ENCODE results near the gene FGL2. TPM values are rescaled to one million over a fixed set of nuclear protein-coding genes. Genes with fewer than 3 reads are reported as not detected.
"Not testable (repeated sequence)": the region's sequence is repeated elsewhere in the genome, so short reads cannot be mapped to it uniquely, and the experiment has no call there.

FGL2 gene
- total RNA-seq, 1 donor from 2014 or later = 0.53 TPM

GRCh38 chr7:77184463-77184862 lies 15.2 kb downstream of the FGL2 start:
- FAIRE-seq = no peak
- no peaks in the 10 kb centered on the region for H3K36me3 ChIP-seq (ENCODE audit: control insufficient read depth, insufficient read depth, low read length)
- TF ChIP-seq CTCF (IDR thresholded peaks at IDR 0.05; ENCODE audit: insufficient read depth, low read length, severe bottlenecking) = no peak
- no peak overlapping the region for H3K4me3 ChIP-seq (ENCODE audit: low read depth, low read length)
- no peak for DNase-seq (ENCODE audit: low read depth)
- H3K27me3 ChIP-seq (ENCODE audit: control insufficient read depth, insufficient read depth, low read length) = no peaks in the 10 kb centered on the region

- FAIRE-seq (no peak), DNase-seq (ENCODE audit: low read depth) (no peak)
- Histone ChIP-seq H3K27me3 (ENCODE audit: control insufficient read depth, insufficient read depth, low read length) (no peaks in the 10 kb centered on the region), H3K36me3 (ENCODE audit: control insufficient read depth, insufficient read depth, low read length) (no peaks in the 10 kb centered on the region), H3K4me3 (ENCODE audit: low read depth, low read length) (no peak overlapping the region)
- TF ChIP-seq CTCF (IDR thresholded peaks at IDR 0.05; ENCODE audit: insufficient read depth, low read length, severe bottlenecking) = no peak
Measured at GRCh38 chr7:77182261-77182660, 17.4 kb downstream of the FGL2 start.

- no peaks in the 10 kb centered on the region for H3K27me3 ChIP-seq (ENCODE audit: control insufficient read depth, insufficient read depth, low read length)
- H3K4me3 ChIP-seq (ENCODE audit: low read depth, low read length) = no peak overlapping the region
- TF ChIP-seq CTCF (IDR thresholded peaks at IDR 0.05; ENCODE audit: insufficient read depth, low read length, severe bottlenecking) = no peak
- no peaks in the 10 kb centered on the region for H3K36me3 ChIP-seq (ENCODE audit: control insufficient read depth, insufficient read depth, low read length)
- FAIRE-seq (no peak), DNase-seq (ENCODE audit: low read depth) (no peak)
Measured at GRCh38 chr7:77181734-77182133, 17.9 kb downstream of the FGL2 start.

- DNase-seq (ENCODE audit: low read depth) = no peak
- TF ChIP-seq CTCF (IDR thresholded peaks at IDR 0.05; ENCODE audit: insufficient read depth, low read length, severe bottlenecking) = no peak
- Histone ChIP-seq H3K27me3 (ENCODE audit: control insufficient read depth, insufficient read depth, low read length) (no peaks in the 10 kb centered on the region), H3K36me3 (ENCODE audit: control insufficient read depth, insufficient read depth, low read length) (no peaks in the 10 kb centered on the region), H3K4me3 (ENCODE audit: low read depth, low read length) (no peak overlapping the region)
- no peak for FAIRE-seq
Measured at GRCh38 chr7:77181015-77181595, 18.5 kb downstream of the FGL2 start.

- H3K4me3 ChIP-seq (ENCODE audit: low read depth, low read length); H3K27me3 ChIP-seq (ENCODE audit: control insufficient read depth, insufficient read depth, low read length); FAIRE-seq; DNase-seq (ENCODE audit: low read depth); H3K36me3 ChIP-seq (ENCODE audit: control insufficient read depth, insufficient read depth, low read length): not testable (repeated sequence)
Measured at GRCh38 chr7:77178024-77178423, 21.6 kb downstream of the FGL2 start.

- H3K4me3 ChIP-seq (ENCODE audit: low read depth, low read length); H3K36me3 ChIP-seq (ENCODE audit: control insufficient read depth, insufficient read depth, low read length); H3K27me3 ChIP-seq (ENCODE audit: control insufficient read depth, insufficient read depth, low read length); FAIRE-seq: not testable (repeated sequence)
- peak; percentile 9 for DNase-seq (ENCODE audit: low read depth)
Measured at GRCh38 chr7:77177321-77177904, 22.2 kb downstream of the FGL2 start.

- FAIRE-seq; H3K36me3 ChIP-seq (ENCODE audit: control insufficient read depth, insufficient read depth, low read length); H3K4me3 ChIP-seq (ENCODE audit: low read depth, low read length); H3K27me3 ChIP-seq (ENCODE audit: control insufficient read depth, insufficient read depth, low read length); DNase-seq (ENCODE audit: low read depth): not testable (repeated sequence)
Measured at GRCh38 chr7:77175274-77175800, 24.3 kb downstream of the FGL2 start.

- H3K27me3 ChIP-seq (ENCODE audit: control insufficient read depth, insufficient read depth, low read length); H3K4me3 ChIP-seq (ENCODE audit: low read depth, low read length): not testable (repeated sequence)
Measured at GRCh38 chr7:77174418-77174817, 25.2 kb downstream of the FGL2 start.

GRCh38 chr7:77172437-77173172 lies 27.0 kb downstream of the FGL2 start:
- not testable (repeated sequence) for DNase-seq (ENCODE audit: low read depth)

More at GRCh38 chr7:77174418-77174817, 25.2 kb downstream of the FGL2 start:
- not testable (repeated sequence) for FAIRE-seq; DNase-seq (ENCODE audit: low read depth); H3K36me3 ChIP-seq (ENCODE audit: control insufficient read depth, insufficient read depth, low read length)

GRCh38 chr7:77171073-77171472 lies 28.5 kb downstream of the FGL2 start:
- not testable (repeated sequence) for DNase-seq (ENCODE audit: low read depth); H3K27me3 ChIP-seq (ENCODE audit: control insufficient read depth, insufficient read depth, low read length); FAIRE-seq; H3K36me3 ChIP-seq (ENCODE audit: control insufficient read depth, insufficient read depth, low read length); H3K4me3 ChIP-seq (ENCODE audit: low read depth, low read length)

More at GRCh38 chr7:77172437-77173172, 27.0 kb downstream of the FGL2 start:
- not testable (repeated sequence) for H3K27me3 ChIP-seq (ENCODE audit: control insufficient read depth, insufficient read depth, low read length); FAIRE-seq; H3K4me3 ChIP-seq (ENCODE audit: low read depth, low read length); H3K36me3 ChIP-seq (ENCODE audit: control insufficient read depth, insufficient read depth, low read length)

Measured in bronchial epithelial cell (primary cell).